Suprapubic skin (tissue), 4 donors: ENCODE data around the gene RAPGEF3. TPM values are rescaled to one million over a fixed set of nuclear protein-coding genes. Genes with fewer than 3 reads are reported as not detected.

Experiments used
- DNase-seq, 2 donors: peaks; one replicate each; pipeline ENCODE4 v3.0.0-alpha.2; 2019; ENCODE audit warnings: low spot score in 2 of 2
- H3K27ac ChIP-seq: fragments of 200-600 bp; sonication (generic); one replicate; pipeline ENCODE4 v1.5.1; 2019
- H3K27me3 ChIP-seq: fragments of 200-600 bp; sonication (generic); one replicate; pipeline ENCODE4 v1.5.1; 2019
- H3K36me3 ChIP-seq: fragments of 200-600 bp; sonication (generic); one replicate; pipeline ENCODE4 v1.5.1; 2019
- H3K4me1 ChIP-seq: fragments of 200-600 bp; sonication (generic); one replicate; pipeline ENCODE4 v1.5.1; 2019
- H3K4me3 ChIP-seq: fragments of 200-600 bp; sonication (generic); one replicate; pipeline ENCODE4 v1.5.1; 2019; ENCODE audit warnings: mild to moderate bottlenecking
- H3K9me3 ChIP-seq: fragments of 200-600 bp; sonication (generic); one replicate; pipeline ENCODE4 v1.5.1; 2019
- EP300 ChIP-seq: sonication (generic); formaldehyde crosslinking; IDR thresholded peaks from one replicate; pipeline ENCODE4 v1.6.1; 2017; ENCODE audit warnings: antibody characterized with exemption
- POLR2A ChIP-seq, 2 donors: fragments of 450-650 bp; IDR thresholded peaks; one replicate each; pipeline ENCODE4 v1.6.1; 2017; ENCODE audit warnings: antibody characterized with exemption in 2 of 2, mild to moderate bottlenecking in 2 of 2, moderate library complexity in 2 of 2
- POLR2AphosphoS5 ChIP-seq, 3 donors: sonication (generic); formaldehyde crosslinking; IDR thresholded peaks; one replicate each; pipeline ENCODE4 v1.6.1; 2017; ENCODE audit warnings: antibody characterized with exemption in 3 of 3
- WGBS: methylation state at CpG from one replicate; pipeline ENCODE4 v1.1.5; 2018; 5-methylcytosine and 5-hydroxymethylcytosine counted together
- total RNA-seq, 4 donors: library from RNA; depleted of rRNA; stranded (reverse); fragments of >200 nt; gene quantifications; one replicate each; pipeline ENCODE4 v1.1.0, GENCODE V29; 2016
- TF ChIP-seq, protein P1 (sequence below), 2 donors: fragments of 200-600 bp in 1 of 2; fragments of 450-650 bp in 1 of 2; sonication (generic) in 1 of 2; IDR thresholded peaks; one replicate each; pipeline ENCODE4 v1.5.1; 2016 to 2019; ENCODE audit warnings: antibody characterized with exemption in 2 of 2, mild to moderate bottlenecking in 1 of 2, moderate library complexity in 1 of 2

Gene RAPGEF3
- total RNA-seq, 4 donors from 2014 or later: 9.3 to 48.9 (median 20.0) TPM

DNA sequence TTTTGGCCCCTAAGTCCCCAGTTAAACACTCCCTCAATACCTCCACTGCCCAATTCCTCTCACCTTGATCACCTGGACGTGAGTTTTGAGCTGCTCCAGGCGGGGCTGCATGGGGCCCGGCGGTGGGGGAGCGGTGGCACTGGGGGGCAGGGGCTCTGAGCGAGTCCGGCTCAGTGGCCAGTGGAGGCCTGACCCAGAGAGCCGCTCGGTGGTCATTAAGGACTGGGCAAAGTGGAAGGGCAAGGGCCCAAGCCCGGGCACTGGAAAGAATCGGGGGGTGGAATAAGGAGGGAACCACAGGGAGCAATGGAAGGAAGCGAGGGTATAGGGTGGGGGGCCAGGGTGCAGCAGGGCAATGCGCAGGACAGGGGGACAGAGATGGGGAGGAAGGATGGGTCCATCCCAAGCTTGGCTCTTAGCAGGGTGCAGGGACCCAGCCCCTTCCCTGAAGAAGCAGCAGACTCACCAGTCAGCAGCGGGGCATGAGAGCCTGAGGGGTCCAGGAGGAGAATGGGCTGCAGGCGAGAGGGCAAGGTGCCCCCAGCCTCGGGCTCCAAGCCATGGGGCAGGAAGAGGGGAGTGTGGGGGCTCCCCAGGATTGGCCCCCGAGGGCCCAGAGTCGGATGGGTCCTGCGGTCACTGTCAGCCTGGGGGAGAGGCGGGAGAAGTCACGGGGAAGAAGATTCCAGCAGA lies 36.6 kb upstream of the RAPGEF3 start:
- TF ChIP-seq EP300 (no peak), POLR2AphosphoS5 (IDR thresholded peaks at IDR 0.05) (no peak), POLR2A (IDR thresholded peaks at IDR 0.05) (no peak)
- TF ChIP-seq, protein P1, sequence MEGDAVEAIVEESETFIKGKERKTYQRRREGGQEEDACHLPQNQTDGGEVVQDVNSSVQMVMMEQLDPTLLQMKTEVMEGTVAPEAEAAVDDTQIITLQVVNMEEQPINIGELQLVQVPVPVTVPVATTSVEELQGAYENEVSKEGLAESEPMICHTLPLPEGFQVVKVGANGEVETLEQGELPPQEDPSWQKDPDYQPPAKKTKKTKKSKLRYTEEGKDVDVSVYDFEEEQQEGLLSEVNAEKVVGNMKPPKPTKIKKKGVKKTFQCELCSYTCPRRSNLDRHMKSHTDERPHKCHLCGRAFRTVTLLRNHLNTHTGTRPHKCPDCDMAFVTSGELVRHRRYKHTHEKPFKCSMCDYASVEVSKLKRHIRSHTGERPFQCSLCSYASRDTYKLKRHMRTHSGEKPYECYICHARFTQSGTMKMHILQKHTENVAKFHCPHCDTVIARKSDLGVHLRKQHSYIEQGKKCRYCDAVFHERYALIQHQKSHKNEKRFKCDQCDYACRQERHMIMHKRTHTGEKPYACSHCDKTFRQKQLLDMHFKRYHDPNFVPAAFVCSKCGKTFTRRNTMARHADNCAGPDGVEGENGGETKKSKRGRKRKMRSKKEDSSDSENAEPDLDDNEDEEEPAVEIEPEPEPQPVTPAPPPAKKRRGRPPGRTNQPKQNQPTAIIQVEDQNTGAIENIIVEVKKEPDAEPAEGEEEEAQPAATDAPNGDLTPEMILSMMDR (IDR thresholded peaks at IDR 0.05): no peak
- H3K27ac ChIP-seq: no peak overlapping the region
- DNase-seq: no peak
- H3K27me3 ChIP-seq: no peaks in the 10 kb centered on the region
- WGBS: 94% methylated on average over 21 of the region's 21 CpGs
- H3K4me3 ChIP-seq: no peak overlapping the region
- H3K36me3 ChIP-seq: peaks cover 86% of the 10 kb centered on the region
- peaks cover 12% of the 10 kb centered on the region for H3K4me1 ChIP-seq
- no peaks in the 10 kb centered on the region for H3K9me3 ChIP-seq

DNA sequence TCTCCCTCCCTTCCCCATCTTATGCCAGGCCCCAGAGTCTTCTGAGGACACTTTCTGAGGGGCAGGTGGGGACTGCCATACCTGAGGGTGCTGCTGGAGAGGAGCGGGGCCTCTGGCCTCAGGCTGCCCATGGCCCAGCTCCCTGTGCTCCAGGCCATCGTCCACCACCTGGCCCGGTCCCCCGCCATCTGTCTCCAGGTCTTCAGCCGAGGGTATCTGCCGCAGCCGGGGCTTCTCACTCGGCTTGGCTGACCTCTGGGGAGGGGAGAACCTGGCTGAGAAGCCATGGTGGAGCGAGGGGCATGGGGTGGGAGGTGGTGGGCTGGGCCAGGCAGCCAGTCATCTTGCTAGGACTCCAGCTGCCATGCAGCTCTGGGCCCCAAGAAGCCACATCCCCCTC lies 36.0 kb upstream of the RAPGEF3 start:
- peaks cover 92% of the 10 kb centered on the region for H3K36me3 ChIP-seq
- no peak for DNase-seq
- WGBS: 100% methylated on average over 2 of the region's 9 CpGs
- no peaks in the 10 kb centered on the region for H3K9me3 ChIP-seq
- no peaks in the 10 kb centered on the region for H3K27me3 ChIP-seq
- H3K4me3 ChIP-seq: no peak overlapping the region
- H3K27ac ChIP-seq: no peak overlapping the region
- no peak for TF ChIP-seq EP300
- TF ChIP-seq, protein P1 (IDR thresholded peaks at IDR 0.05): no peak
- no peak for TF ChIP-seq POLR2AphosphoS5 (IDR thresholded peaks at IDR 0.05)
- no peak for TF ChIP-seq POLR2A (IDR thresholded peaks at IDR 0.05)
- H3K4me1 ChIP-seq: peaks cover 6% of the 10 kb centered on the region

- H3K4me3 ChIP-seq: no peak overlapping the region
- H3K4me1 ChIP-seq: peaks cover 3% of the 10 kb centered on the region
- WGBS: 85% methylated on average over 15 of the region's 15 CpGs
- no peak overlapping the region for H3K27ac ChIP-seq
- no peaks in the 10 kb centered on the region for H3K9me3 ChIP-seq
- TF ChIP-seq, protein P1 (IDR thresholded peaks at IDR 0.05): no peak
- TF ChIP-seq EP300 (no peak), POLR2A (IDR thresholded peaks at IDR 0.05) (no peak)
- H3K36me3 ChIP-seq: peaks cover 98% of the 10 kb centered on the region
- no peaks in the 10 kb centered on the region for H3K27me3 ChIP-seq
- no peak for DNase-seq
Observed at GRCh38 chr12:47793015-47793681, 34.5 kb upstream of the RAPGEF3 start.

DNA sequence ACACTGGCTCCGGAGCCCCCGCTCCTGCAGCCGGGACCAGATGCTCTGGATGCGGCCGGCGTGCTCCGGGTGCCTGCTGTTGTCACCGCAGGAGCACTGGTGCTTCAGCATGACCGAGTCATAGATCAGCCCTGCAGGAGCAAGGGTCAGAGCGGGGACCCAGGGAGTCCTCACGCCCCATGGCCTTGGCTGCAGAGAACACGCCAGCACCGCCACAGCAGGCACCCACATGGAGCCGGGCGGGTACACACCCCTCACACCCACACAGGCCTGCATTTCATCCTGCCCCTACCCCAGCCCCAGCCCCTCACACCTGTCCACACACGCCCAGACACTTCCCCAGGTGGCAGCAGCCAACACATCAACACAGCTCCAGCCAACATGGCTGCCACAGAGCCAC lies 33.2 kb upstream of the RAPGEF3 start:
- DNase-seq: no peak
- Histone ChIP-seq H3K27me3 (no peaks in the 10 kb centered on the region), H3K4me3 (no peak overlapping the region), H3K36me3 (peaks cover 98% of the 10 kb centered on the region), H3K9me3 (no peaks in the 10 kb centered on the region), H3K27ac (no peak overlapping the region), H3K4me1 (peaks cover 2% of the 10 kb centered on the region)
- no peak for TF ChIP-seq POLR2A (IDR thresholded peaks at IDR 0.05)
- TF ChIP-seq, protein P1 (IDR thresholded peaks at IDR 0.05): no peak
- TF ChIP-seq EP300: no peak
- no peak for TF ChIP-seq POLR2AphosphoS5 (IDR thresholded peaks at IDR 0.05)
- 68% methylated on average over 5 of the region's 16 CpGs for WGBS

DNA sequence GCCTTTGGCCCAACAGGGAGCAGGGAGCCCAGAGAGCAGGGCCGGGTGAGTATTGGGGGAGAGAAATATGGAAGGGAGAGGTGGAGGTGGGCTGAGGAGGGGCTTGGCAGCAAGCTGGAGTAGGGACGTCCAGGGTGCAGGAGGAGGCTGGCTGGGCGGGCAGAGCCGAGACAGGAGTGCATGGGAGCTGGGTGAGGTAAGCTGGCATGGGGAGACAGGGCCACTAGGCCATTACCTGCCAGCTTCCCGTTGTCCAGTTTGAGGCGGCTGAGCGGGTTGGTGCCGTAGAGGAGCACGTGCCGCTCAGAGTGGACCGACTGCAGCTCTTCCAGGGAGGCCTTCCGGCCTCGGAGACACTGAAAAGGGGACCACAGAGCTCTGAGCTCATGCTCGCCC lies 32.7 kb upstream of the RAPGEF3 start:
- H3K36me3 ChIP-seq: peaks cover 98% of the 10 kb centered on the region
- DNase-seq: no peak
- H3K27me3 ChIP-seq: no peaks in the 10 kb centered on the region
- 91% methylated on average over 14 of the region's 14 CpGs for WGBS
- no peak overlapping the region for H3K4me3 ChIP-seq
- TF ChIP-seq, protein P1 (IDR thresholded peaks at IDR 0.05): no peak
- TF ChIP-seq POLR2AphosphoS5 (IDR thresholded peaks at IDR 0.05) (no peak), EP300 (no peak), POLR2A (IDR thresholded peaks at IDR 0.05) (no peak)
- H3K27ac ChIP-seq: no peak overlapping the region
- H3K4me1 ChIP-seq: peaks cover 5% of the 10 kb centered on the region
- H3K9me3 ChIP-seq: no peaks in the 10 kb centered on the region
